COLO668 (cell line): ENCODE results near the gene NUAK1.
"Not testable (repeated sequence)": the region's sequence is repeated elsewhere in the genome, so short reads cannot be mapped to it uniquely, and the experiment has no call there.

ENCODE experiments used
- DNase-seq: peaks from one replicate; lab custom pipeline; 2025; ENCODE audit not compliant: unreplicated experiment; lab: John Stamatoyannopoulos, UW

Gene NUAK1

GRCh38 chr12:106035421-106035820 is 103.3 kb downstream of the NUAK1 start:
- DNase-seq, result no peak

GRCh38 chr12:106034316-106034715 is 104.4 kb downstream of the NUAK1 start:
- DNase-seq, result no peak

- no peak for DNase-seq
These were observed 105.5 kb downstream of the NUAK1 start for GRCh38 chr12:106033161-106033675.

GRCh38 chr12:106032623-106032925 is 106.2 kb downstream of the NUAK1 start:
- DNase-seq, result no peak

GRCh38 chr12:106031761-106032622 is 106.8 kb downstream of the NUAK1 start:
- DNase-seq, result no peak

- DNase-seq, result no peak
These were observed 108.3 kb downstream of the NUAK1 start for GRCh38 chr12:106030210-106031071.

GRCh38 chr12:106029532-106029931 is 109.2 kb downstream of the NUAK1 start:
- no peak for DNase-seq

GRCh38 chr12:106027911-106028310 is 110.8 kb downstream of the NUAK1 start:
- DNase-seq, result no peak

GRCh38 chr12:106027286-106027685 is 111.5 kb downstream of the NUAK1 start:
- DNase-seq, result no peak

- no peak for DNase-seq
These were observed 113.6 kb downstream of the NUAK1 start for GRCh38 chr12:106025129-106025528.

GRCh38 chr12:106023039-106023438 is 115.7 kb downstream of the NUAK1 start:
- no peak for DNase-seq

GRCh38 chr12:106022568-106023012 is 116.2 kb downstream of the NUAK1 start:
- DNase-seq, result no peak

- DNase-seq, result no peak
These were observed 117.2 kb downstream of the NUAK1 start for GRCh38 chr12:106021516-106021915.

GRCh38 chr12:106020736-106021135 is 118.0 kb downstream of the NUAK1 start:
- DNase-seq, result no peak

GRCh38 chr12:106019144-106019543 is 119.6 kb downstream of the NUAK1 start:
- DNase-seq, result no peak

- no peak for DNase-seq
These were observed 120.5 kb downstream of the NUAK1 start for GRCh38 chr12:106018286-106018685.

- not testable (repeated sequence) for DNase-seq
These were observed 122.0 kb downstream of the NUAK1 start for GRCh38 chr12:106016601-106017278.

- DNase-seq, result no peak
These were observed 123.1 kb downstream of the NUAK1 start for GRCh38 chr12:106015646-106016045.

GRCh38 chr12:106013941-106014340 is 124.8 kb downstream of the NUAK1 start:
- DNase-seq, result no peak
